A673 (cell line): ENCODE measurements around the gene CLCNKA. TPM values are rescaled to one million over a fixed set of nuclear protein-coding genes. Genes with fewer than 3 reads are reported as not detected.

ENCODE experiments used
- BruUV-seq: library from RNA; stranded (reverse); fragments of 400-500 nt; replicated peaks from 2 replicates; lab custom pipeline; 2021; lab: Mats Ljungman, UMichigan
- CTCF ChIA-PET: fragments of 300-600 bp; sonication (Branson Sonifier 250); formaldehyde crosslinking; loops from one replicate; lab custom pipeline; 2022; ENCODE audit warnings: antibody characterized with exemption; lab: Charles Lee
- POLR2A ChIA-PET: fragments of 300-600 bp; sonication (Branson Sonifier 250); formaldehyde crosslinking; loops from one replicate; lab custom pipeline; 2022; ENCODE audit warnings: antibody characterized with exemption; ENCODE audit not compliant: low non-redundant PET; lab: Charles Lee
- DNase-seq: peaks from one replicate; pipeline ENCODE4 v3.0.0-alpha.2; 2015; ENCODE audit warnings: low spot score
- H3K27ac ChIP-seq: fragments of 200-600 bp; sonication (generic); 2 replicates; pipeline ENCODE4 v1.5.1; 2016; ENCODE audit warnings: mixed run types, low read depth, mild to moderate bottlenecking, mixed read lengths, antibody characterized with exemption, low read length; ENCODE audit not compliant: poor library complexity, severe bottlenecking
- H3K27me3 ChIP-seq: fragments of 200-600 bp; sonication (generic); replicated peaks from 2 replicates; pipeline ENCODE4 v1.6.1; 2017; ENCODE audit warnings: mixed run types, low read depth, mild to moderate bottlenecking, mixed read lengths, antibody characterized with exemption, low read length; ENCODE audit not compliant: insufficient read depth, poor library complexity
- H3K36me3 ChIP-seq: fragments of 200-600 bp; sonication (generic); 2 replicates; pipeline ENCODE4 v1.6.1; 2016; ENCODE audit warnings: mixed run types, mild to moderate bottlenecking, mixed read lengths, antibody characterized with exemption, low read length; ENCODE audit not compliant: insufficient read depth, poor library complexity, severe bottlenecking
- H3K4me1 ChIP-seq: fragments of 200-600 bp; sonication (generic); 2 replicates; pipeline ENCODE4 v1.6.1; 2017; ENCODE audit warnings: mixed run types, mild to moderate bottlenecking, mixed read lengths, antibody characterized with exemption, low read length; ENCODE audit not compliant: insufficient read depth, poor library complexity, severe bottlenecking
- H3K4me3 ChIP-seq: fragments of 200-600 bp; sonication (generic); 2 replicates; pipeline ENCODE4 v1.5.1; 2016; ENCODE audit warnings: low read depth, mixed run types, mild to moderate bottlenecking, mixed read lengths, low read length; ENCODE audit not compliant: poor library complexity, severe bottlenecking
- H3K9me3 ChIP-seq: fragments of 200-600 bp; sonication (generic); 2 replicates; pipeline ENCODE4 v1.6.1; 2016; ENCODE audit warnings: mixed run types, low read depth, mild to moderate bottlenecking, mixed read lengths, antibody characterized with exemption, low read length; ENCODE audit not compliant: poor library complexity, severe bottlenecking
- CTCF ChIP-seq: fragments of 300-800, 200-600 bp; sonication (generic); conservative IDR thresholded peaks from 2 replicates; pipeline ENCODE4 v1.5.1; 2017; ENCODE audit warnings: low read depth, mild to moderate bottlenecking, antibody characterized with exemption, low read length, moderate library complexity, mixed read lengths
- EZH2 ChIP-seq: fragments of 200-600 bp; sonication (generic); IDR thresholded peaks from 2 replicates; pipeline ENCODE4 v1.6.1; 2017; ENCODE audit warnings: borderline replicate concordance, low read depth, mild to moderate bottlenecking, mixed read lengths, antibody characterized with exemption, low read length; ENCODE audit not compliant: poor library complexity, severe bottlenecking
- intact Hi-C: fragments of 100-400 bp; cut with micrococcal nuclease; formaldehyde crosslinking; loops from one replicate; pipeline ENCODE4 v1.10.0; 2022; ENCODE audit not compliant: unreplicated experiment
- total RNA-seq: library from RNA; stranded (reverse); gene quantifications from 2 replicates; pipeline ENCODE4 v1.2.3, GENCODE V29; 2021

Gene CLCNKA
- total RNA-seq, 1 experiment from 2014 or later, result not detected

- Histone ChIP-seq H3K4me3 (no peak overlapping the region), H3K36me3 (no peaks in the 10 kb centered on the region), H3K27me3 (no peaks in the 10 kb centered on the region), H3K9me3 (no peaks in the 10 kb centered on the region), H3K27ac (no peak overlapping the region), H3K4me1 (no peaks in the 10 kb centered on the region)
- POLR2A ChIA-PET, result no interaction called here
- BruUV-seq, result no TSS peak
- intact Hi-C loops, result no loop called here
- DNase-seq, result peak; percentile 80
- CTCF ChIA-PET, result interaction anchor here (0.5 kb wide), 1 partner anchor 79 kb away, joined by 4 read pairs; no protein-coding TSS in a partner anchor
- TF ChIP-seq EZH2 (no peak), CTCF (no peak)
Measured at GRCh38 chr1:16076031-16076864, 54.4 kb downstream of the CLCNKA start.

- Histone ChIP-seq H3K27me3 (no peaks in the 10 kb centered on the region), H3K4me1 (no peaks in the 10 kb centered on the region), H3K36me3 (no peaks in the 10 kb centered on the region), H3K9me3 (no peaks in the 10 kb centered on the region), H3K27ac (no peak overlapping the region), H3K4me3 (no peak overlapping the region)
- ChIA-PET CTCF (interaction anchor here (1.5 kb wide), 1 partner anchor 110 kb away, joined by 3 read pairs; no protein-coding TSS in a partner anchor), POLR2A (no interaction called here)
- TF ChIP-seq EZH2, result no peak
- no peak for TF ChIP-seq CTCF
- no TSS peak for BruUV-seq
- intact Hi-C loops, result no loop called here
- DNase-seq, result no peak
Measured at GRCh38 chr1:16076865-16077238, 55.0 kb downstream of the CLCNKA start.

GRCh38 chr1:16077406-16078245 lies 55.8 kb downstream of the CLCNKA start:
- Histone ChIP-seq H3K4me1 (no peaks in the 10 kb centered on the region), H3K27me3 (no peaks in the 10 kb centered on the region), H3K27ac (no peak overlapping the region), H3K9me3 (no peaks in the 10 kb centered on the region), H3K4me3 (no peak overlapping the region), H3K36me3 (no peaks in the 10 kb centered on the region)
- TF ChIP-seq CTCF (no peak), EZH2 (no peak)
- intact Hi-C loops, result loop anchor here (2.0 kb wide), 5 partner anchors 77 to 285 kb away; partner anchors contain the start of gene CPLANE2
- CTCF ChIA-PET, result interaction anchor here (1.5 to 1.9 kb wide), 3 partner anchors 78 to 167 kb away, joined by 3 to 13 read pairs (median 8); partner anchors contain the start of gene EPHA2
- POLR2A ChIA-PET, result no interaction called here
- no TSS peak for BruUV-seq
- no peak for DNase-seq
